K562 (cell line): ENCODE data around the gene CYB5D1. TPM values are rescaled to one million over a fixed set of nuclear protein-coding genes. Genes with fewer than 3 reads are reported as not detected.
A peak's percentile ranks its signal among the peaks of the same experiment; 100 is the strongest.

ENCODE experiments used
- CBX8 ChIP-seq: fragments of 200-600 bp; sonication (generic); IDR thresholded peaks from 2 replicates; pipeline ENCODE4 v1.6.1; 2012; ENCODE audit warnings: borderline replicate concordance, mixed run types, low read depth, mild to moderate bottlenecking, moderate library complexity, mixed read lengths, low read length, control low read depth, inconsistent platforms; ENCODE audit not compliant: poor library complexity, severe bottlenecking; ENCODE audit errors: extremely low read depth
- DNMT1 ChIP-seq: fragments of 450-650 bp; IDR thresholded peaks from 2 replicates; pipeline ENCODE4 v1.6.1; 2016; ENCODE audit warnings: antibody characterized with exemption, mild to moderate bottlenecking
- FIP1L1 ChIP-seq: fragments of 200-400 bp; formaldehyde crosslinking; IDR thresholded peaks from 2 replicates; pipeline ENCODE4 v1.6.1; 2018; ENCODE audit warnings: mild to moderate bottlenecking, low read depth, low read length; ENCODE audit not compliant: poor library complexity, severe bottlenecking
- GTF2E2 ChIP-seq: fragments of 200-800 bp; sonication (Bioruptor generic); IDR thresholded peaks from 2 replicates; pipeline ENCODE4 v1.6.1; 2016; ENCODE audit warnings: missing genetic modification characterization, missing compliant biosample characterization
- HNRNPL ChIP-seq: fragments of 200-400 bp; formaldehyde crosslinking; IDR thresholded peaks from 2 replicates; pipeline ENCODE4 v1.6.1; 2017; ENCODE audit warnings: low read depth, mild to moderate bottlenecking, low read length
- MTA3 ChIP-seq: fragments of 450-650 bp; formaldehyde crosslinking; IDR thresholded peaks from 2 replicates; pipeline ENCODE4 v1.6.1; 2017; ENCODE audit warnings: mild to moderate bottlenecking, borderline replicate concordance
- RAD21 ChIP-seq, 2 experiments: fragments of 250-450 bp in 1 of 2; fragments of 450-650 bp in 1 of 2; sonication (Bioruptor Pico) in 1 of 2; formaldehyde crosslinking in 1 of 2; IDR thresholded peaks in 1 of 2; conservative IDR thresholded peaks in 1 of 2; 2 replicates each; pipeline versions ENCODE4 v1.4.0 to v1.8.0; 2020 to 2022; ENCODE audit warnings: mild to moderate bottlenecking in 2 of 2, moderate library complexity in 1 of 2
- REST ChIP-seq, 2 experiments: fragments of 450-650 bp; formaldehyde crosslinking in 1 of 2; IDR thresholded peaks; 2 replicates each; pipeline versions ENCODE4 v1.4.0 to v1.6.1; 2014 to 2020; ENCODE audit warnings: mild to moderate bottlenecking in 2 of 2, borderline replicate concordance in 1 of 2, low read depth in 1 of 2
- SMAD3 ChIP-seq: fragments of 450-650 bp; formaldehyde crosslinking; conservative IDR thresholded peaks from 2 replicates; pipeline ENCODE4 v1.4.0; 2020; ENCODE audit warnings: mild to moderate bottlenecking
- SNIP1 ChIP-seq: fragments of 450-650 bp; IDR thresholded peaks from 2 replicates; pipeline ENCODE4 v1.7.1; 2017; ENCODE audit warnings: low read depth, mild to moderate bottlenecking
- THRAP3 ChIP-seq: fragments of 450-650 bp; IDR thresholded peaks from 2 replicates; pipeline ENCODE4 v1.6.1; 2016; ENCODE audit warnings: mild to moderate bottlenecking, inconsistent platforms, borderline replicate concordance
- ZNF134 ChIP-seq: fragments of 250-450 bp; sonication (Bioruptor Pico); conservative IDR thresholded peaks from 2 replicates; pipeline ENCODE4 v1.4.0; 2020
- ZNF324 ChIP-seq: fragments of 250-450 bp; sonication (Bioruptor Pico); IDR thresholded peaks from 2 replicates; pipeline ENCODE4 v1.4.0; 2020; ENCODE audit warnings: mild to moderate bottlenecking
- ZNF561 ChIP-seq: fragments of 450-650 bp; formaldehyde crosslinking; conservative IDR thresholded peaks from 2 replicates; pipeline ENCODE4 v1.4.0; 2020; ENCODE audit warnings: mild to moderate bottlenecking, moderate library complexity
- polyA plus RNA-seq, 8 experiments: library from polyadenylated mRNA; depleted of rRNA in 4 of 8; stranded (reverse) in 5 of 8; unstranded in 3 of 8; fragments of >200 nt; fragmentation: Nextera tagmentation in 2 of 8; fragmentation: Illumina TruSeq in 1 of 8; extraction: Ambion mirVana in 2 of 8; extraction: Trizol in 1 of 8; gene quantifications; 2 replicates each; pipeline versions ENCODE4 v1.2.1 to v1.2.3, GENCODE V29; 2011 to 2014; ENCODE audit warnings: inconsistent platforms in 1 of 8, missing spikeins in 1 of 8
- total RNA-seq, 7 experiments: library from RNA; depleted of rRNA in 6 of 7; stranded (reverse); fragments of >200 nt in 6 of 7; fragmentation: Illumina TruSeq in 2 of 7; extraction: Trizol in 2 of 7; gene quantifications; 2 replicates each; pipeline versions ENCODE4 v1.2.1 to v1.2.3, GENCODE V29; 2011 to 2021; ENCODE audit warnings: low replicate concordance in 1 of 7
- TF ChIP-seq, protein P1 (sequence below): fragments of 250-450 bp; sonication (Bioruptor Pico); IDR thresholded peaks from 2 replicates; pipeline ENCODE4 v1.4.0; 2020; ENCODE audit warnings: borderline replicate concordance
- TF ChIP-seq, protein P2 (sequence below): fragments of 250-450 bp; sonication (Bioruptor Pico); IDR thresholded peaks from 2 replicates; pipeline ENCODE4 v1.9.0; 2021; ENCODE audit warnings: mild to moderate bottlenecking

Gene CYB5D1
- total and polyA plus RNA-seq, 9 of the 15 experiments (the other 6 are each of a cell fraction or from before 2014, with no cell fraction given), result 2.4 to 7.9 (median 5.7) TPM

- TF ChIP-seq, protein P1, sequence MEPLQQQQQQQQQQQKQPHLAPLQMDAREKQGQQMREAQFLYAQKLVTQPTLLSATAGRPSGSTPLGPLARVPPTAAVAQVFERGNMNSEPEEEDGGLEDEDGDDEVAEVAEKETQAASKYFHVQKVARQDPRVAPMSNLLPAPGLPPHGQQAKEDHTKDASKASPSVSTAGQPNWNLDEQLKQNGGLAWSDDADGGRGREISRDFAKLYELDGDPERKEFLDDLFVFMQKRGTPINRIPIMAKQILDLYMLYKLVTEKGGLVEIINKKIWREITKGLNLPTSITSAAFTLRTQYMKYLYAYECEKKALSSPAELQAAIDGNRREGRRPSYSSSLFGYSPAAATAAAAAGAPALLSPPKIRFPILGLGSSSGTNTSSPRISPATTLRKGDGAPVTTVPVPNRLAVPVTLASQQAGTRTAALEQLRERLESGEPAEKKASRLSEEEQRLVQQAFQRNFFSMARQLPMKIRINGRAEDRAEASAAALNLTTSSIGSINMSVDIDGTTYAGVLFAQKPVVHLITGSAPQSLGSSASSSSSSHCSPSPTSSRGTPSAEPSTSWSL, result no peak
- TF ChIP-seq, protein P2, sequence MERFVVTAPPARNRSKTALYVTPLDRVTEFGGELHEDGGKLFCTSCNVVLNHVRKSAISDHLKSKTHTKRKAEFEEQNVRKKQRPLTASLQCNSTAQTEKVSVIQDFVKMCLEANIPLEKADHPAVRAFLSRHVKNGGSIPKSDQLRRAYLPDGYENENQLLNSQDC (CRISPR knock-in tag), result no peak
- TF ChIP-seq ZNF134 (no peak), REST (IDR thresholded peaks at IDR 0.05; ENCODE audit: borderline replicate concordance) (peak; percentile 42; the same call in 1 of the 2 replicates), REST (CRISPR knock-in tag; IDR thresholded peaks at IDR 0.05; ENCODE audit: low read depth) (no peak), MTA3 (no peak), ZNF324 (CRISPR knock-in tag) (no peak), SMAD3 (CRISPR knock-in tag) (no peak), DNMT1 (no peak), CBX8 (no peak), FIP1L1 (peak; percentile 24), RAD21 (CRISPR knock-in tag; conservative IDR thresholded peaks at IDR 0.05 in 1 of 2, IDR thresholded peaks at IDR 0.05 in 1 of 2) (peak; percentile 29 to 43; a peak in 3 of 4 replicates), THRAP3 (no peak), HNRNPL (no peak), SNIP1 (no peak), GTF2E2 (tag) (no peak), ZNF561 (no peak)
Observed at GRCh38 chr17:7841396-7841914, 16.3 kb upstream of the CYB5D1 start (continued).
